K562 (cell line): ENCODE data around the gene CSTPP1. TPM values are rescaled to one million over a fixed set of nuclear protein-coding genes. Genes with fewer than 3 reads are reported as not detected.

ENCODE experiments used
- ATF1 ChIP-seq, 2 experiments: fragments of 450-650 bp in 1 of 2; IDR thresholded peaks; 2 replicates each; pipeline ENCODE4 v1.6.1; 2016; ENCODE audit warnings: missing compliant biosample characterization in 1 of 2, missing genetic modification characterization in 1 of 2
- CHD2 ChIP-seq: IDR thresholded peaks from 2 replicates; pipeline ENCODE4 v1.6.1; 2011; ENCODE audit warnings: low read depth, low read length
- CREM ChIP-seq: IDR thresholded peaks from 2 replicates; pipeline ENCODE4 v1.6.1; 2014; ENCODE audit warnings: antibody characterized with exemption, low read depth
- FOXM1 ChIP-seq, 2 experiments: fragments of 450-650 bp in 1 of 2; sonication (generic) in 1 of 2; formaldehyde crosslinking in 1 of 2; IDR thresholded peaks; 2 replicates each; pipeline versions ENCODE4 v1.6.1 to v1.9.0; 2017 to 2022; ENCODE audit warnings: low read depth in 2 of 2, mild to moderate bottlenecking in 2 of 2, missing genetic modification reagents in 1 of 2, moderate library complexity in 1 of 2
- GATAD2B ChIP-seq: fragments of 450-650 bp; IDR thresholded peaks from 2 replicates; pipeline ENCODE4 v1.6.1; 2017; ENCODE audit warnings: mild to moderate bottlenecking, borderline replicate concordance
- JUND ChIP-seq, 2 experiments: IDR thresholded peaks; 2 replicates in 1 of 2; 3 replicates in 1 of 2; pipeline ENCODE4 v1.6.1; 2011; ENCODE audit warnings: borderline replicate concordance in 2 of 2, low read depth in 2 of 2, low read length in 2 of 2, improper control_type of control experiment in 1 of 2, missing biosample characterization in 1 of 2, missing genetic modification characterization in 1 of 2, missing genetic modification reagents in 1 of 2
- LCOR ChIP-seq: sonication (generic); formaldehyde crosslinking; IDR thresholded peaks from 2 replicates; pipeline ENCODE4 v1.8.0; 2022; ENCODE audit warnings: mild to moderate bottlenecking, missing genetic modification reagents
- MAX ChIP-seq: sonication (generic); formaldehyde crosslinking; IDR thresholded peaks from 2 replicates; pipeline ENCODE4 v1.9.0; 2022; ENCODE audit warnings: mild to moderate bottlenecking, missing genetic modification reagents
- MEF2A ChIP-seq: IDR thresholded peaks from 2 replicates; pipeline ENCODE4 v1.6.1; 2011; ENCODE audit warnings: low read depth, mild to moderate bottlenecking, low read length, moderate library complexity; ENCODE audit not compliant: control insufficient read depth
- MTA2 ChIP-seq: fragments of 450-650 bp; IDR thresholded peaks from 2 replicates; pipeline ENCODE4 v1.6.1; 2016; ENCODE audit warnings: low read depth
- MYNN ChIP-seq, 2 experiments: sonication (generic); formaldehyde crosslinking in 1 of 2; IDR thresholded peaks; 2 replicates each; pipeline versions ENCODE4 v1.5.0 to v1.6.1; 2016 to 2020; ENCODE audit warnings: antibody characterized with exemption in 1 of 2, missing genetic modification reagents in 1 of 2
- PHB2 ChIP-seq: fragments of 450-650 bp; IDR thresholded peaks from 2 replicates; pipeline ENCODE4 v1.6.1; 2017; ENCODE audit warnings: low read depth
- RBM22 ChIP-seq: fragments of 200-400 bp; formaldehyde crosslinking; IDR thresholded peaks from 2 replicates; pipeline ENCODE4 v1.6.1; 2018; ENCODE audit warnings: low read length, low read depth; ENCODE audit not compliant: poor library complexity, severe bottlenecking
- TSHZ1 ChIP-seq: fragments of 250-450 bp; sonication (Bioruptor Pico); IDR thresholded peaks from 2 replicates; pipeline ENCODE4 v1.4.0; 2020; ENCODE audit warnings: mild to moderate bottlenecking, moderate library complexity
- ZBTB9 ChIP-seq: fragments of 450-650 bp; formaldehyde crosslinking; IDR thresholded peaks from 2 replicates; pipeline ENCODE4 v1.4.0; 2020; ENCODE audit warnings: mild to moderate bottlenecking, moderate library complexity
- ZNF121 ChIP-seq: sonication (generic); formaldehyde crosslinking; conservative IDR thresholded peaks from 2 replicates; pipeline ENCODE4 v1.8.0; 2022; ENCODE audit warnings: missing genetic modification reagents
- ZNF41 ChIP-seq: fragments of 250-450 bp; sonication (Bioruptor Pico); conservative IDR thresholded peaks from 2 replicates; pipeline ENCODE4 v1.4.0; 2020; ENCODE audit warnings: mild to moderate bottlenecking
- ZNF592 ChIP-seq: fragments of 450-650 bp; IDR thresholded peaks from 2 replicates; pipeline ENCODE4 v1.6.1; 2017; ENCODE audit warnings: antibody characterized with exemption, mild to moderate bottlenecking
- polyA plus RNA-seq, 8 experiments: library from polyadenylated mRNA; depleted of rRNA in 4 of 8; stranded (reverse) in 5 of 8; unstranded in 3 of 8; fragments of >200 nt; fragmentation: Nextera tagmentation in 2 of 8; fragmentation: Illumina TruSeq in 1 of 8; extraction: Ambion mirVana in 2 of 8; extraction: Trizol in 1 of 8; gene quantifications; 2 replicates each; pipeline versions ENCODE4 v1.2.1 to v1.2.3, GENCODE V29; 2011 to 2014; ENCODE audit warnings: inconsistent platforms in 1 of 8, missing spikeins in 1 of 8
- total RNA-seq, 7 experiments: library from RNA; depleted of rRNA in 6 of 7; stranded (reverse); fragments of >200 nt in 6 of 7; fragmentation: Illumina TruSeq in 2 of 7; extraction: Trizol in 2 of 7; gene quantifications; 2 replicates each; pipeline versions ENCODE4 v1.2.1 to v1.2.3, GENCODE V29; 2011 to 2021; ENCODE audit warnings: low replicate concordance in 1 of 7

Gene CSTPP1
- total and polyA plus RNA-seq, 9 of the 15 experiments (the other 6 are each of a cell fraction or from before 2014, with no cell fraction given) = 6.5 to 17.8 (median 9.2) TPM

- TF ChIP-seq TSHZ1 (CRISPR knock-in tag) (no peak), JUND (IDR thresholded peaks at IDR 0.05; ENCODE audit: borderline replicate concordance, low read depth, low read length) (peak; percentile 87), JUND (tag; IDR thresholded peaks at IDR 0.05; ENCODE audit: borderline replicate concordance, low read depth, low read length) (peak; percentile 86; the same call in 2 of the 3 replicates), MYNN (IDR thresholded peaks at IDR 0.05) (peak; percentile 52; the same call in 1 of the 2 replicates), MYNN (CRISPR knock-in tag; IDR thresholded peaks at IDR 0.05) (no peak), GATAD2B (0 out of 2 replicates have a peak, but pooled peaks have one; percentile 8), ZNF592 (peak; percentile 62), ATF1 (CRISPR knock-in tag; IDR thresholded peaks at IDR 0.05) (no peak), ATF1 (tag; IDR thresholded peaks at IDR 0.05) (0 out of 2 replicates have a peak, but pooled peaks have one; percentile 13), MAX (CRISPR knock-in tag) (peak; percentile 71), PHB2 (no peak), ZBTB9 (0 out of 2 replicates have a peak, but pooled peaks have one; percentile 56), LCOR (CRISPR knock-in tag) (peak; percentile 58; the same call in 1 of the 2 replicates), MTA2 (peak; percentile 77), MEF2A (peak; percentile 75; the same call in 1 of the 2 replicates), FOXM1 (IDR thresholded peaks at IDR 0.05; ENCODE audit: low read depth) (0 out of 2 replicates have a peak, but pooled peaks have one; percentile 32), FOXM1 (CRISPR knock-in tag; IDR thresholded peaks at IDR 0.05; ENCODE audit: low read depth) (no peak), RBM22 (no peak), ZNF41 (no peak), CHD2 (peak; percentile 29; the same call in 1 of the 2 replicates), CREM (peak; percentile 76), ZNF121 (CRISPR knock-in tag) (no peak)
Measured at GRCh38 chr11:47004595-47005033, 68.1 kb downstream of the CSTPP1 start (continued).
